SK-N-MC (cell line): ENCODE data around the gene CD58.

Experiments used
- DNase-seq: peaks from one replicate; pipeline ENCODE4 v3.0.0-alpha.2; 2011; ENCODE audit warnings: low read depth, low spot score
- H3K27ac ChIP-seq: fragments of 200-600 bp; sonication (generic); 2 replicates; pipeline ENCODE4 v1.5.1; 2016; ENCODE audit warnings: mixed run types
- H3K36me3 ChIP-seq: fragments of 200-600 bp; sonication (generic); 2 replicates; pipeline ENCODE4 v1.6.1; 2017; ENCODE audit warnings: antibody characterized with exemption, low read length, mixed read lengths; ENCODE audit not compliant: insufficient read depth
- H3K4me3 ChIP-seq: fragments of 200-600 bp; sonication (generic); 2 replicates; pipeline ENCODE4 v1.5.1; 2016
- H3K9ac ChIP-seq: fragments of 200-600 bp; sonication (generic); 2 replicates; pipeline ENCODE4 v1.8.0; 2017; ENCODE audit warnings: mixed run types, mixed read lengths; ENCODE audit not compliant: insufficient read length
- H3K9me3 ChIP-seq: fragments of 200-600 bp; sonication (generic); 2 replicates; pipeline ENCODE4 v1.6.1; 2017; ENCODE audit warnings: low read depth, mild to moderate bottlenecking, antibody characterized with exemption, low read length, moderate library complexity, mixed read lengths
- EZH2 ChIP-seq: fragments of 200-600 bp; sonication (generic); IDR thresholded peaks from one replicate; pipeline ENCODE4 v1.6.1; 2017; ENCODE audit warnings: antibody characterized with exemption
- FOXP2 ChIP-seq: optimal IDR thresholded peaks from 2 replicates; pipeline ENCODE3; 2011; ENCODE audit warnings: mild to moderate bottlenecking, moderate library complexity; ENCODE audit not compliant: insufficient read depth; ENCODE audit errors: extremely low read length, control extremely low read depth
- POLR2AphosphoS5 ChIP-seq: IDR thresholded peaks from 2 replicates; pipeline ENCODE4 v1.6.1; 2012; ENCODE audit warnings: mild to moderate bottlenecking, low read depth, low read length, borderline replicate concordance

The CD58 gene

GRCh38 chr1:116546354-116546977 is 24.4 kb downstream of the CD58 start:
- H3K36me3 ChIP-seq: peaks cover 3% of the 10 kb centered on the region; the same call in 1 of the 2 replicates
- no peak overlapping the region for H3K27ac ChIP-seq
- no peak overlapping the region for H3K4me3 ChIP-seq
- no peak for DNase-seq
- TF ChIP-seq FOXP2 (no peak), EZH2 (no peak), POLR2AphosphoS5 (no peak)
- H3K9ac ChIP-seq: no peak overlapping the region
- H3K9me3 ChIP-seq: no peaks in the 10 kb centered on the region

GRCh38 chr1:116545359-116545705 is 25.5 kb downstream of the CD58 start:
- Histone ChIP-seq H3K36me3 (peaks cover 3% of the 10 kb centered on the region; the same call in 1 of the 2 replicates), H3K27ac (no peak overlapping the region), H3K9ac (no peak overlapping the region), H3K9me3 (no peaks in the 10 kb centered on the region), H3K4me3 (no peak overlapping the region)
- DNase-seq: no peak
- TF ChIP-seq POLR2AphosphoS5 (no peak), FOXP2 (no peak), EZH2 (no peak)

GRCh38 chr1:116544588-116545358 is 26.1 kb downstream of the CD58 start:
- H3K36me3 ChIP-seq: peaks cover 3% of the 10 kb centered on the region; the same call in 1 of the 2 replicates
- no peak overlapping the region for H3K4me3 ChIP-seq
- no peak overlapping the region for H3K27ac ChIP-seq
- TF ChIP-seq EZH2 (no peak), FOXP2 (no peak), POLR2AphosphoS5 (no peak)
- DNase-seq: no peak
- no peak overlapping the region for H3K9ac ChIP-seq
- H3K9me3 ChIP-seq: no peaks in the 10 kb centered on the region

GRCh38 chr1:116540088-116540487 is 30.7 kb downstream of the CD58 start:
- Histone ChIP-seq H3K9me3 (no peaks in the 10 kb centered on the region), H3K4me3 (no peak overlapping the region), H3K9ac (no peak overlapping the region), H3K36me3 (peaks cover 24% of the 10 kb centered on the region; the same call in 1 of the 2 replicates), H3K27ac (no peak overlapping the region)
- DNase-seq: no peak
- TF ChIP-seq POLR2AphosphoS5: no peak
- TF ChIP-seq EZH2: no peak
- TF ChIP-seq FOXP2: no peak

- no peak overlapping the region for H3K4me3 ChIP-seq
- H3K9ac ChIP-seq: no peak overlapping the region
- no peaks in the 10 kb centered on the region for H3K9me3 ChIP-seq
- no peak overlapping the region for H3K27ac ChIP-seq
- TF ChIP-seq EZH2 (no peak), POLR2AphosphoS5 (no peak), FOXP2 (no peak)
- peaks cover 32% of the 10 kb centered on the region; the same call in 1 of the 2 replicates for H3K36me3 ChIP-seq
- no peak for DNase-seq
These were observed 32.3 kb downstream of the CD58 start for GRCh38 chr1:116538544-116538943.

GRCh38 chr1:116537898-116538297 is 32.9 kb downstream of the CD58 start:
- H3K9me3 ChIP-seq: no peaks in the 10 kb centered on the region
- H3K36me3 ChIP-seq: peaks cover 38% of the 10 kb centered on the region; the same call in 1 of the 2 replicates
- no peak for DNase-seq
- TF ChIP-seq EZH2 (no peak), FOXP2 (no peak), POLR2AphosphoS5 (no peak)
- no peak overlapping the region for H3K9ac ChIP-seq
- no peak overlapping the region for H3K4me3 ChIP-seq
- H3K27ac ChIP-seq: no peak overlapping the region

GRCh38 chr1:116537040-116537831 is 33.6 kb downstream of the CD58 start:
- H3K9me3 ChIP-seq: no peaks in the 10 kb centered on the region
- peak overlapping the region; percentile 49; the same call in 1 of the 2 replicates for H3K27ac ChIP-seq
- peaks cover 37% of the 10 kb centered on the region; the same call in 1 of the 2 replicates for H3K36me3 ChIP-seq
- peak overlapping the region; percentile 27 for H3K9ac ChIP-seq
- DNase-seq: no peak
- no peak overlapping the region for H3K4me3 ChIP-seq
- no peak for TF ChIP-seq EZH2
- no peak for TF ChIP-seq POLR2AphosphoS5
- no peak for TF ChIP-seq FOXP2
